Stomach (tissue), 9 donors: ENCODE results near the gene MYO9B. TPM values are rescaled to one million over a fixed set of nuclear protein-coding genes. Genes with fewer than 3 reads are reported as not detected.

Experiments
- DNase-seq, 2 donors: peaks; one replicate each; pipeline versions ENCODE4 v3.0.0 to v3.0.0-alpha.2; 2013 to 2019
- H3K27ac ChIP-seq, 5 donors: fragments of 200-600 bp in 4 of 5; sonication (generic) in 4 of 5; one replicate each; pipeline ENCODE4 v1.5.1; 2013 to 2019; ENCODE audit warnings: mild to moderate bottlenecking in 1 of 5, moderate library complexity in 1 of 5
- H3K27me3 ChIP-seq, 3 donors: fragments of 200-600 bp; sonication (generic); one replicate each; pipeline ENCODE4 v1.5.1; 2017 to 2019; ENCODE audit warnings: mixed run types in 1 of 3
- H3K36me3 ChIP-seq, 4 donors: fragments of 200-600 bp; sonication (generic); 1 replicate in 3 of 4; 2 replicates in 1 of 4; pipeline ENCODE4 v1.5.1; 2016 to 2019
- H3K4me1 ChIP-seq, 4 donors: fragments of 200-600 bp; sonication (generic); one replicate each; pipeline ENCODE4 v1.5.1; 2016 to 2019
- H3K4me3 ChIP-seq, 4 donors: fragments of 200-600 bp; sonication (generic) in 3 of 4; one replicate each; pipeline ENCODE4 v1.5.1; 2016 to 2019; ENCODE audit warnings: mild to moderate bottlenecking in 1 of 4
- H3K9me3 ChIP-seq, 4 donors: fragments of 200-600 bp; sonication (generic); one replicate each; pipeline ENCODE4 v1.5.1; 2016 to 2019
- CTCF ChIP-seq, 7 experiments: fragments of 450-650 bp in 4 of 7; fragments of 200-600 bp in 3 of 7; sonication (generic) in 3 of 7; IDR thresholded peaks; one replicate each; pipeline ENCODE4 v1.5.1; 2016 to 2019; ENCODE audit warnings: antibody characterized with exemption in 7 of 7, control low read depth in 2 of 7, mild to moderate bottlenecking in 1 of 7
- EP300 ChIP-seq: sonication (generic); formaldehyde crosslinking; IDR thresholded peaks from one replicate; pipeline ENCODE4 v1.6.1; 2017; ENCODE audit warnings: antibody characterized with exemption
- POLR2A ChIP-seq, 4 donors: fragments of 450-650 bp; IDR thresholded peaks; one replicate each; pipeline ENCODE4 v1.6.1; 2016; ENCODE audit warnings: antibody characterized with exemption in 4 of 4, control low read depth in 2 of 4, mild to moderate bottlenecking in 1 of 4, moderate library complexity in 1 of 4
- POLR2AphosphoS5 ChIP-seq, 3 donors: sonication (generic); formaldehyde crosslinking; IDR thresholded peaks; one replicate each; pipeline ENCODE4 v1.6.1; 2016; ENCODE audit warnings: antibody characterized with exemption in 3 of 3
- WGBS, 5 donors: extraction: QIAGEN DNeasy Blood & Tissue Kit in 3 of 5; methylation state at CpG; one replicate each; pipeline versions ENCODE4 v1.1.5 to v1.1.7; 2013 to 2018; 5-methylcytosine and 5-hydroxymethylcytosine counted together
- intact Hi-C: fragments of 100-400 bp; cut with DNase I; formaldehyde crosslinking; loops from one replicate; pipeline ENCODE4 v1.15.1; 2023; ENCODE audit warnings: low total_unique reads
- polyA plus RNA-seq, 3 donors: library from polyadenylated mRNA; stranded (reverse); fragments of 200-250 nt; gene quantifications; one replicate each; pipeline ENCODE4 v1.2.3, GENCODE V29; 2013
- total RNA-seq, 5 donors: library from RNA; depleted of rRNA; stranded (reverse); fragments of >200 nt; gene quantifications; one replicate each; pipeline versions ENCODE4 v1.1.0 to v1.2.3, GENCODE V29; 2014 to 2016
- donor health status: healthy with polysubstance abuse.
- donor health status: Bipolar disorder and iron deficiency.
- donor health status: healthy.

MYO9B gene
- total and polyA plus RNA-seq, 8 donors: 30.2 to 265 (median 62.5) TPM

DNA sequence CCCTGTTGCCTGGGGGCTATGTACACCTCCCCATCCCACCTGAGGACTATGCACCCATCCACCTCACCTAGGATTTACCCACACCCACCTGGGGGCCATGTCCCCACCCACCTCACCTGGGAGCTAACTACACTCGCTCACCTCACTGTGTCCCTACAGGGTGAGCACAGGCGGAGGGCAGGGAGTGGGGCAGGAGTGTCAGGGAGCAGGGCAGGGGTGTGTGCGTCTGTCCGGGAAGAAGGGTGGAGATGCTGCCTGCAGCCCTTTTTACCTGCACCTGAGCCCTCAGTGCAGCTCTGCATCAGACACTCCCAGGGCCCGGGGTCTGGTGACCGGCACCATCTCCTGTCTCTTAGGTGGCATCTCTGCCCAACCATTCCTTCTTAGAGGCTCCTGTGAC, 38.4 kb upstream of the MYO9B start:
- DNase-seq: no peak
- H3K36me3 ChIP-seq: no peaks in the 10 kb centered on the region
- intact Hi-C loops: no loop called here
- H3K27me3 ChIP-seq: peaks cover 0 to 40% (median 0%) of the 10 kb centered on the region in 3 donors
- WGBS, 5 donors: 81 to 92% (median 89%) methylated on average over 6 of the region's 6 CpGs
- H3K9me3 ChIP-seq: no peaks in the 10 kb centered on the region
- peaks cover 0 to 8% (median 2%) of the 10 kb centered on the region in 4 donors for H3K4me1 ChIP-seq
- H3K4me3 ChIP-seq: no peak overlapping the region
- no peak overlapping the region for H3K27ac ChIP-seq
- TF ChIP-seq EP300 (no peak), POLR2A (IDR thresholded peaks at IDR 0.05) (no peak), CTCF (IDR thresholded peaks at IDR 0.05) (no peak), POLR2AphosphoS5 (IDR thresholded peaks at IDR 0.05) (no peak)

DNA sequence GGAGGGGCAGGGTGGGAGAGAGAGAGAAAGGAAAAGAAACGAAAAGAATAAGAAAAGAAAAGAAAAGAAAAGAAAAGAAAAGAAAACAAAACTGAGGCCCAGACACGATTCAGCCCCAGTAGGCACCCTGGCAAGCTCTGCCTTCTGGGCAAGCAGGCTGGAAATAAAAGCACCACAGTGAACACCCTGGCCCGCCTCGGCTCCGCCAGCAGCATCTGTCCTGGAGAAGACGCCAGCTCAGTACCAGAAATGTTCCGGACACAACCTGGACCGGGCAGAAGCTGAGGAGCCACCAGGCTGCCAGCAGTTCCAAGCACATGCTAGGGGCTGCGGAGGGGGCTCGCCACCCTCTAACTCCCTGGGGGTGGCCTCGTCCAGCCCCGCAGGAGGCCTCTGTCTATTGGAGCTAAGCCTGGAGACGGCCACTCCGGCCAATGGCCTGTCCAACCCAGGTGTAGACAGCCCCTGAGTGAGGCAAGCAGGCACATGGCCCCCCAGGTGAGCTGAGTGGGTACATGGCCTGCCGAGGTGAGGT, 37.5 kb upstream of the MYO9B start:
- H3K4me1 ChIP-seq: peaks cover 0 to 9% (median 2%) of the 10 kb centered on the region in 4 donors
- peaks cover 0 to 44% (median 0%) of the 10 kb centered on the region in 3 donors for H3K27me3 ChIP-seq
- H3K27ac ChIP-seq: no peak overlapping the region
- intact Hi-C loops: no loop called here
- TF ChIP-seq CTCF (IDR thresholded peaks at IDR 0.05) (no peak), EP300 (no peak), POLR2A (IDR thresholded peaks at IDR 0.05) (no peak), POLR2AphosphoS5 (IDR thresholded peaks at IDR 0.05) (no peak)
- no peaks in the 10 kb centered on the region for H3K9me3 ChIP-seq
- H3K36me3 ChIP-seq: no peaks in the 10 kb centered on the region
- DNase-seq: no peak
- no peak overlapping the region for H3K4me3 ChIP-seq
- 72 to 78% (median 77%) methylated on average over 9 to 15 of the region's 15 CpGs for WGBS, 5 donors

- Histone ChIP-seq H3K27ac (no peak overlapping the region), H3K27me3 (peaks cover 0 to 24% (median 0%) of the 10 kb centered on the region in 3 donors), H3K36me3 (no peaks in the 10 kb centered on the region), H3K4me1 (peaks cover 0 to 9% (median 2%) of the 10 kb centered on the region in 4 donors), H3K4me3 (no peak overlapping the region), H3K9me3 (no peaks in the 10 kb centered on the region)
- WGBS, 5 donors: 22 to 33% (median 29%) methylated on average over 10 to 11 of the region's 11 CpGs
- intact Hi-C loops: no loop called here
- TF ChIP-seq EP300: no peak
- no peak for TF ChIP-seq CTCF (IDR thresholded peaks at IDR 0.05)
- no peak for TF ChIP-seq POLR2AphosphoS5 (IDR thresholded peaks at IDR 0.05)
- no peak for TF ChIP-seq POLR2A (IDR thresholded peaks at IDR 0.05)
- DNase-seq: peak in 1 of 2 donors; percentile 76
Measured at GRCh38 chr19:17041976-17042375, 33.6 kb upstream of the MYO9B start.

DNA sequence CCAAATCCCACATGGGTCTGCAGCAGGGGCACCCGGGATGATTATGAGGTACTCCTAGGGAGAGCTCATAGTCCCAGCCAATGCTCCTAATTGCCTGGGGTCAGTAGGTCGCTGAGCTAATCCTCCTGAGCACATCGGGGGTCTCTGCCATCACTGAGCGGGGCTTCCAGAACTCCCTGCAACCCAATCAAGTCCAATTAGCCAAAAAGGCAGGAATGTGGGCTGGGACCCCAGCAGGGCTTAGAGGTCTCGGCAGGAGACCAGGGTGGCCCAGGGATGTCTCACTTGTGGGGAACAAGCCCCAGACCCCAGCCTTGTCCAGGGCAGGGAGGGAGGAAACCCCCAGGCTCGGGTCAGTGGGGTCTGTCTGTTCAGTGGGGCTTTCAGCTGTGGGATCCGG, 31.8 kb upstream of the MYO9B start:
- intact Hi-C loops: no loop called here
- peaks cover 0 to 9% (median 2%) of the 10 kb centered on the region in 4 donors for H3K4me1 ChIP-seq
- peaks cover 0 to 15% (median 0%) of the 10 kb centered on the region in 3 donors for H3K27me3 ChIP-seq
- peaks cover 0 to 7% (median 2%) of the 10 kb centered on the region in 4 donors for H3K36me3 ChIP-seq
- H3K9me3 ChIP-seq: no peaks in the 10 kb centered on the region
- no peak for DNase-seq
- WGBS, 5 donors: 65 to 77% (median 72%) methylated on average over 3 to 7 of the region's 7 CpGs
- H3K27ac ChIP-seq: no peak overlapping the region
- TF ChIP-seq POLR2AphosphoS5 (IDR thresholded peaks at IDR 0.05): no peak
- no peak for TF ChIP-seq POLR2A (IDR thresholded peaks at IDR 0.05)
- no peak for TF ChIP-seq EP300
- no peak for TF ChIP-seq CTCF (IDR thresholded peaks at IDR 0.05)
- H3K4me3 ChIP-seq: no peak overlapping the region
